HTERT RPE-1 (cell line): Measurements from ENCODE around the gene LTB.

ENCODE experiments used
- in situ Hi-C: fragments of 300-500 bp; cut with MboI; formaldehyde crosslinking; loops from 4 replicates; pipeline ENCODE4 v1.14.3; 2020; ENCODE audit warnings: low sequenced_read_pairs

The LTB gene, protein sequence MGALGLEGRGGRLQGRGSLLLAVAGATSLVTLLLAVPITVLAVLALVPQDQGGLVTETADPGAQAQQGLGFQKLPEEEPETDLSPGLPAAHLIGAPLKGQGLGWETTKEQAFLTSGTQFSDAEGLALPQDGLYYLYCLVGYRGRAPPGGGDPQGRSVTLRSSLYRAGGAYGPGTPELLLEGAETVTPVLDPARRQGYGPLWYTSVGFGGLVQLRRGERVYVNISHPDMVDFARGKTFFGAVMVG

GRCh38 chr6:31582230-31582643, at the start of gene LTB:
Gene LTB, minus strand, starts transcription at chr6:31582424. Its CDS starts 7 bp downstream, at chr6:31582417.
- in situ Hi-C loops: no loop called here

DNA sequence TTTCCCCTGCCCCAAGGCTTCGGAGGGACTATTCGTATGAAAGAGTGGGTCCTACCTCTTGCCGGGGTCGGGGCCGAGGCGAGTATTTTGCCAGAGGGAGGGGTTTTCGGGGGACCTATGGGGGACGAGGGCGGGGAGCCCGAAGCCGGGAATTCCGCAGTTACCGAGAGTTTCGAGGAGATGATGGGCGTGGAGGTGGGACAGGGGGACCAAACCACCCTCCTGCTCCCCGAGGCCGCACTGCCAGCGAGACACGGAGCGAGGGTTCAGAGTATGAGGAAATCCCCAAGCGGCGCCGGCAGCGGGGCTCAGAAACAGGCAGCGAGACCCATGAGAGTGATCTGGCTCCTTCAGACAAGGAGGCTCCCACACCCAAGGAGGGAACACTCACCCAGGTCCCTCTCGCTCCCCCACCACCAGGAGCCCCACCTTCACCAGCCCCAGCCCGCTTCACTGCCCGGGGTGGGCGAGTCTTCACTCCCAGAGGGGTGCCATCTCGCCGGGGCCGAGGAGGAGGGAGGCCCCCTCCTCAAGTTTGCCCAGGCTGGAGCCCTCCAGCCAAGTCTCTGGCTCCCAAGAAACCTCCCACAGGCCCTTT, 49.6 kb upstream of the LTB start:
- in situ Hi-C loops: no loop called here

DNA sequence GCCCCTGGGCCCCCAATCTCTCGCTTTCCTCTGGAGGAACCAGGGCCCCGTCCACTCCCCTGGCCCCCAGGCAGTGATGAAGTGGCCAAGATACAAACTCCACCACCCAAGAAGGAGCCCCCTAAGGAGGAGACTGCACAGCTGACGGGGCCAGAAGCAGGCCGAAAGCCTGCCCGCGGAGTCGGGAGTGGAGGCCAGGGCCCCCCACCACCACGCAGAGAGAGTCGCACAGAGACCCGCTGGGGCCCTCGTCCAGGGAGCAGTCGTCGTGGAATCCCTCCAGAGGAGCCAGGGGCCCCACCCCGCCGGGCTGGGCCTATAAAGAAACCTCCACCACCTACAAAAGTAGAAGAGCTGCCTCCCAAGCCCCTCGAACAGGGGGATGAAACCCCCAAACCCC, 49.0 kb upstream of the LTB start:
- in situ Hi-C loops: no loop called here

DNA sequence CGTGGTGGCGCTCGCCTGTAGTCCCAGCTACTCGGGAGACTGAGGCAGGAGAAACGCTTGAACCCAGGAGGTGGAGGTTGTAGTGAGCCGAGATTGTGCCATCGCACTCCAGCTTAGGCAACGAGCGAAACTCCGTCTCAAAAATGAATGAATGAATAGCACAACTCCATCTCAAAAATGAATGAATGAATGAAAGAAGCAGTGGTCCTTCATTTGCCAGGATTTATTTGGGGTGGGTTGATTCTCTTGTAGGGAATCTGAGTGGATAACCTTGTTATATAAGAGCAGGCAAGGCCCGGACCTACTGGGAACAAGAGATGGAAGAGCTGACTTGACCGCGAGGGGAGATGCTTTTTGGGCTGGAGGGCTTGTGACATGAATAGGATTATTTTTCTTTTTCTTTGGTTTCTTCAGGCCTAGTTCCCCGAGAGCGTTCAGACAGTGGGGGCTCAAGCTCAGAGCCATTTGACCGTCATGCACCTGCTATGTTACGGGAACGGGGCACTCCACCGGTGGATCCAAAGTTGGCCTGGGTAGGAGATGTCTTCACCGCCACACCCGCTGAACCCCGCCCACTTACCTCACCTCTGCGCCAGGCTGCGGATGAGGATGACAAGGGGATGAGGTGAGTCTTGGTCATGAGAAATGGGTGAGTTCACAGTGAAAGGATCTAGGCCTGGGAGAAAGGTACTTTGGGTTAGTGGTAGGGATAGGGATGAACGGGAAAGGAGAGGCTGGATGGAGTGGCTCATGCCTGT, 48.1 kb upstream of the LTB start:
- in situ Hi-C loops: no loop called here

DNA sequence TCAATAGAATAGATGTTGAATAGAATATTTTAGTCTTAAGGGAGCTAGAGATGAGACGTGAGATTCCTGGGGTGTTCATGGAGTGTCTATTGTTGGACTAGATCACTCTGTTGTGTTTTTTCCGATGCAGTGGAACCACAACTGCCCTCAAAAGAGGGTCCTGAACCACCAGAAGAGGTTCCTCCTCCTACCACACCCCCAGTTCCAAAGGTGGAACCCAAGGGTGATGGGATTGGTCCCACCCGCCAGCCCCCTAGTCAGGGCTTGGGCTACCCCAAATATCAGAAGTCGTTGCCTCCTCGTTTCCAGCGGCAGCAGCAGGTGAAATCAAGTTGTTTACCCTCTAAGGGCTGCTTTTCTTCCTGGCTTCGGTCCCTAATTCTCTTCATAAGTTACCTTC, 46.8 kb upstream of the LTB start:
- in situ Hi-C loops: no loop called here

GRCh38 chr6:31627690-31628287, 45.6 kb upstream of the LTB start:
- in situ Hi-C loops: no loop called here

GRCh38 chr6:31626952-31627351, 44.7 kb upstream of the LTB start:
- in situ Hi-C loops: no loop called here

DNA sequence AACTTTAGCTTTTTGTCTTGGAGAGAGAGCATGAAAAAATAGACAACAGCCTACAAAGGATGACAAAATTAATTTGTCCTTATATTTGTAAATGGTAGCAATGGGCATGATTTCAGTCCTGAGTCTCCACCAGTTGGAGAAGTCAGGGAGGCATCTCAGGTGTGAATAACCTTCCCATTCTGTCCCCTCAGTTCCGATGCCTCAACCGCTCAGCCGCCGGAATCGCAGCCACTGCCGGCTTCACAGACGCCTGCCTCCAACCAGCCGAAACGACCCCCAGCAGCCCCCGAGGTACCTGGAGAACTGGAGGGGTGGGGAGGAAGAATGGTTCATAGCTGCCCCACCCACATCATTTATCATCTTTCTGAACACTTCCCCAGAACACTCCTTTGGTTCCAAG, 41.8 kb upstream of the LTB start:
- in situ Hi-C loops: no loop called here

GRCh38 chr6:31622684-31623091, 40.5 kb upstream of the LTB start:
- in situ Hi-C loops: no loop called here

DNA sequence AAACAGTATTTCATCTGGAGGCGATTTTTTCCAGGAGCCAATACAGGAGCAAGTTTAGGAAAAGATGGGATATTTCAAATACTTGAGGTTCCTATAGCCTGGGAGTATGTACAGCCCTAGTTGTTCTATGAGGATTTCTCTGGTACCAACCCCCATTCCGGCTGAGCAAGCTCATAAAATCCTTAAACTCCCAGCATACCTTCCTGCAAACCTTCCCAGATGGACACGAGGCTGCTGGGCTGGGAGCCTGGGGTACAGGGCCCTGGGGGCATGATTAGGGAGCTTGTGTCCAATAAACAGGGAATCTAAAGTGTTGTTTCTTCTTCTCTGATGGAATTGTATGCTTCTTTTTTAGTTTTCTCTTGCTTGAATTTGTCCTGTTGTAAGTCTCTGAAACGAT, 39.8 kb upstream of the LTB start:
- in situ Hi-C loops: no loop called here

- in situ Hi-C loops: no loop called here
Observed at GRCh38 chr6:31621320-31621939, 39.2 kb upstream of the LTB start.

- in situ Hi-C loops: no loop called here
Observed at GRCh38 chr6:31620586-31621319, 38.5 kb upstream of the LTB start, which contains the start of gene PRRC2A. Gene PRRC2A, plus strand, starts transcription at chr6:31620715. Its CDS starts 2,075 bp downstream, at chr6:31622790.

DNA sequence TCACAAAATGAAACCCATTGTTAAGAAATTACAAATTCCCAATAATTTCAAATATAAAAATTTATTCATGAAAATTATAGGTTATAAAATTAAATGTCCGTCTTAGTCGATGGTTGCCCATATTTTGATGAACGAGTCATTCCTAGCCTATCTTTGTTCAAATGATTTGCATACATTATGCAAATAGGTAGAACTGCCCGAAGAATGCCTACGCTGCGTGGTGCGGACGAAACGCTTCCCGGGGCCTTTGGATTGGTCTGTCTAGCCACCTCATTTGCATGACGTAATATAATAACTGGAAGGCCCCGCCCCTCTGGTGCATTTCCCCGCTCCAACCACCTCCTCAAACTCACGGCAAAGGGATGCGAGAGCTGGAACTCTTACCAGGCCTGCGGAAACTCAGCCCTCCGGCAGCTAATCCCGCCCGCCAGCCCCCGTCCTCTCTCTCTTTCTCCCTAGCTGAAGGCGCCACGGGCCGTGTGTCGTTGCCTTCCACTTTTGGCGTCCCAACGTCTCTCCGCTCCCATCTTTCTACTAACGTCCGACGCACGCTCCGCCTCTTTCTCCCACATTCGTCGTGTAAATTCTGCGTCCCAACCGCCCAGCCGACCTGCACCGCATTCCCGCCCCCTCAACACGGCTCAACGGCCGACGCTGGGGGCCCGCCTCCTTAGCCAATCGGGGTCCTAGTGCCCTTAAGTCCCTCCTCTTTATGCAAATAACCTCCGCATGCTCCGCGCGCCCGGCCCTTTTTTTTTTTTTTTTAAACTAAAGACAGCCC, 37.8 kb upstream of the LTB start:
- in situ Hi-C loops: no loop called here

GRCh38 chr6:31617010-31617409, 34.8 kb upstream of the LTB start:
- in situ Hi-C loops: no loop called here

GRCh38 chr6:31615748-31616147, 33.5 kb upstream of the LTB start:
- in situ Hi-C loops: no loop called here

DNA sequence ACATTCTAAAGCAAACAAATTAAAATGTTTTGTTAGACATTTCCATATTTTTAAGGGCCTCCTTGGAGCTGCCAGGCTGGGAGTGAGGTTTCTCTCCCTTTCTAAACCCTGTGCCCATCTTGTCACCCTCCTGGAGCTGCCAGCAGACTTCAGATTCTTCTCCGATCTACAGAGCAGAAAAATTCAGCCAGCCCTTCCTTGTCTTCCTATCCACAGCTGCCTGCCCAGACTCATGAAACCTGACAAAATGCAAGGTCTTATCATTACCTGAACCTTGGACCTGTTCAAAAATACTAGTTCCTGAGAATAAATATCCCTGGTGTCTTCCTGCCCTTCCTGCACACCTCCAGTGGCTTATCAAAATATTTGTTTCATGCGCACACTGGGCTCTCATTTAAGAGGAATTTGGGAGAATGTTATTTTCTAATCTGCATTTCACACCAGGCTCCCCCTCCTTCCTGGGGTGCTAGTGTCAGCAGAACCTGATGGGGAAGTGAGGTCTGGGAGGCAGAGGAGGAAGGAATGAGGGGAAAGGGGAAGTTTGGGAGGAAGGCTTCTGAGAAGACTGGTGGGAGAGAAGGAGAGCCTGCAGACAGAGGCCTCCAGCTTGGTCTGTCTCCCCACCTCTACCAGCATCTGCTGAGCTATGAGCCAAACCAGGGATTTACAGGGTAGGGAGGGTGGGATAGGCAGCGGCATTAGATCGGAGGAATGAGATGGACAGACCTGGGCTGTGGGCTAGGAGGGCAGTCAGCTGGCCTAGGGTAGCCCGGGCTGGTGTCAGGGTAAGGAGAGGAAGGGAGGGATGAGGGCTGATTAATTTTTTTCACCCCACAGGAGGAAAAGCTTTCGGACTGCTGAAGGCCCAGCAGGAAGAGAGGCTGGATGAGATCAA, 32.7 kb upstream of the LTB start, which contains the start of gene AIF1:
Gene AIF1 (plus strand): TSS at position 551 of the 895 bp plus-strand sequence. CDS start 96 bp downstream, at position 647.
- in situ Hi-C loops: no loop called here

GRCh38 chr6:31614075-31614619, 31.9 kb upstream of the LTB start:
- in situ Hi-C loops: no loop called here

GRCh38 chr6:31610968-31611367, 28.7 kb upstream of the LTB start:
- in situ Hi-C loops: no loop called here
